Liver (tissue), 9 donors: ENCODE measurements around the gene ZNF318. TPM values are rescaled to one million over a fixed set of nuclear protein-coding genes. Genes with fewer than 3 reads are reported as not detected.

ENCODE experiments used
- DNase-seq: peaks from one replicate; pipeline ENCODE4 v3.0.0-alpha.2; 2017; ENCODE audit warnings: low spot score
- H3K27ac ChIP-seq, 2 donors: one replicate each; pipeline ENCODE4 v1.7.0; 2013; ENCODE audit warnings: inconsistent platforms in 2 of 2, low read length in 2 of 2, control low read depth in 1 of 2, low read depth in 1 of 2, mild to moderate bottlenecking in 1 of 2
- H3K27me3 ChIP-seq, 4 donors: one replicate each; pipeline versions ENCODE4 v1.6.1 to v1.7.0; 2013; ENCODE audit warnings: low read length in 3 of 4, inconsistent platforms in 1 of 4, mild to moderate bottlenecking in 1 of 4, moderate library complexity in 1 of 4; ENCODE audit not compliant: control insufficient read depth in 4 of 4, insufficient read depth in 4 of 4
- H3K36me3 ChIP-seq, 4 donors: one replicate each; pipeline versions ENCODE4 v1.6.1 to v1.7.0; 2013; ENCODE audit warnings: low read length in 3 of 4, mild to moderate bottlenecking in 3 of 4, low read depth in 1 of 4, moderate library complexity in 1 of 4; ENCODE audit not compliant: control insufficient read depth in 4 of 4, insufficient read depth in 3 of 4
- H3K4me1 ChIP-seq, 4 donors: one replicate each; pipeline versions ENCODE4 v1.6.1 to v1.7.0; 2013; ENCODE audit warnings: low read length in 3 of 4, mild to moderate bottlenecking in 3 of 4, moderate library complexity in 1 of 4; ENCODE audit not compliant: control insufficient read depth in 4 of 4, insufficient read depth in 4 of 4
- H3K4me3 ChIP-seq, 3 donors: one replicate each; pipeline versions ENCODE4 v1.6.1 to v1.7.0; 2013; ENCODE audit warnings: low read length in 3 of 3, control low read depth in 1 of 3, low read depth in 1 of 3, mild to moderate bottlenecking in 1 of 3
- H3K9ac ChIP-seq, 2 donors: one replicate each; pipeline ENCODE4 v1.7.0; 2013; ENCODE audit warnings: low read length in 2 of 2, mild to moderate bottlenecking in 2 of 2, moderate library complexity in 2 of 2, control low read depth in 1 of 2, low read depth in 1 of 2
- H3K9me3 ChIP-seq, 4 donors: one replicate each; pipeline versions ENCODE4 v1.6.1 to v1.7.0; 2013; ENCODE audit warnings: low read length in 3 of 4; ENCODE audit not compliant: control insufficient read depth in 4 of 4
- CTCF ChIP-seq: fragments of 150-350 bp; IDR thresholded peaks from 2 replicates; pipeline ENCODE4 v1.5.1; 2017; ENCODE audit warnings: improper control_type of control experiment, low read depth, low read length; ENCODE audit not compliant: missing input control
- EGR1 ChIP-seq, 2 donors: IDR thresholded peaks; 2 replicates each; pipeline ENCODE4 v1.6.1; 2016 to 2018; ENCODE audit warnings: antibody characterized with exemption in 2 of 2, low read depth in 2 of 2
- FOXA1 ChIP-seq: IDR thresholded peaks from 2 replicates; pipeline ENCODE4 v1.6.1; 2016; ENCODE audit warnings: antibody characterized with exemption
- GABPA ChIP-seq, 2 donors: IDR thresholded peaks in 1 of 2; conservative IDR thresholded peaks in 1 of 2; 2 replicates each; pipeline ENCODE4 v1.6.1; 2016; ENCODE audit warnings: antibody characterized with exemption in 2 of 2, mild to moderate bottlenecking in 1 of 2, moderate library complexity in 1 of 2
- HNF4A ChIP-seq, 2 donors: conservative IDR thresholded peaks; 2 replicates each; pipeline ENCODE4 v1.6.1; 2016; ENCODE audit warnings: antibody characterized with exemption in 2 of 2, mild to moderate bottlenecking in 2 of 2
- HNF4G ChIP-seq: IDR thresholded peaks from 2 replicates; pipeline ENCODE4 v1.6.1; 2016; ENCODE audit warnings: antibody characterized with exemption
- MAX ChIP-seq: IDR thresholded peaks from 2 replicates; pipeline ENCODE4 v1.6.1; 2016; ENCODE audit warnings: antibody characterized with exemption
- REST ChIP-seq: IDR thresholded peaks from 2 replicates; pipeline ENCODE4 v1.6.1; 2016; ENCODE audit warnings: antibody characterized with exemption, mild to moderate bottlenecking
- RXRA ChIP-seq, 2 donors: IDR thresholded peaks; 2 replicates each; pipeline ENCODE4 v1.6.1; 2017 to 2018; ENCODE audit warnings: antibody characterized with exemption in 2 of 2, mild to moderate bottlenecking in 1 of 2
- SP1 ChIP-seq: IDR thresholded peaks from 2 replicates; pipeline ENCODE4 v1.6.1; 2018; ENCODE audit warnings: antibody characterized with exemption, mild to moderate bottlenecking
- TAF1 ChIP-seq: conservative IDR thresholded peaks from 2 replicates; pipeline ENCODE4 v1.6.1; 2016; ENCODE audit warnings: antibody characterized with exemption, mild to moderate bottlenecking
- ZBTB33 ChIP-seq: IDR thresholded peaks from 2 replicates; pipeline ENCODE4 v1.6.1; 2016; ENCODE audit warnings: antibody characterized with exemption
- WGBS: extraction: QIAGEN DNeasy Blood & Tissue Kit; methylation state at CpG from one replicate; pipeline ENCODE4 v1.1.7; 2013; 5-methylcytosine and 5-hydroxymethylcytosine counted together
- polyA plus RNA-seq, 2 donors: library from polyadenylated mRNA; stranded (reverse) in 1 of 2; unstranded in 1 of 2; fragments of 200-250 nt in 1 of 2; fragments of >200 nt in 1 of 2; fragmentation: Nextera tagmentation in 1 of 2; extraction: Ambion mirVana in 1 of 2; gene quantifications; one replicate each; pipeline versions ENCODE4 v1.2.1 to v1.2.3, GENCODE V29; 2013 to 2015
- total RNA-seq, 2 donors: library from RNA; depleted of rRNA; stranded (reverse); fragments of >200 nt; gene quantifications; one replicate each; pipeline ENCODE4 v1.2.3, GENCODE V29; 2014
- donor health status: healthy.
- donor health status: healthy.
- donor health status: healthy.
- donor health status: healthy.
- donor health status: healthy.

The ZNF318 gene
- total and polyA plus RNA-seq, 4 donors: 3.6 to 9.1 (median 4.2) TPM

GRCh38 chr6:43331891-43332290, 37.6 kb downstream of the ZNF318 start (continued):
- TF ChIP-seq REST: no peak

- 81% methylated on average over 1 of the region's 1 CpG for whole genome bisulfite sequencing
- no peak overlapping the region for H3K27ac ChIP-seq
- no peaks in the 10 kb centered on the region for H3K27me3 ChIP-seq
- no peak overlapping the region for H3K4me3 ChIP-seq
- peaks cover 0 to 2% (median 0%) of the 10 kb centered on the region in 4 donors for H3K4me1 ChIP-seq
- TF ChIP-seq ZBTB33: no peak
- TF ChIP-seq MAX: no peak
- no peak for TF ChIP-seq EGR1 (IDR thresholded peaks at IDR 0.05; ENCODE audit: low read depth in 2 of 2)
- no peak for TF ChIP-seq CTCF
- no peak for TF ChIP-seq REST
- TF ChIP-seq RXRA (IDR thresholded peaks at IDR 0.05): no peak
- TF ChIP-seq TAF1: no peak
- no peak for TF ChIP-seq HNF4G
- no peak for TF ChIP-seq SP1
- TF ChIP-seq FOXA1: no peak
- no peak for TF ChIP-seq HNF4A (conservative IDR thresholded peaks at IDR 0.05)
- TF ChIP-seq GABPA (IDR thresholded peaks at IDR 0.05 in 1 of 2, conservative IDR thresholded peaks at IDR 0.05 in 1 of 2): no peak
- H3K9ac ChIP-seq: no peak overlapping the region
- no peak for DNase-seq
- peaks cover 0 to 4% (median 0%) of the 10 kb centered on the region in 4 donors for H3K36me3 ChIP-seq
- H3K9me3 ChIP-seq: no peaks in the 10 kb centered on the region
These were observed 38.0 kb downstream of the ZNF318 start for GRCh38 chr6:43331470-43331869.
